Fibroblast of upper back skin (primary cell): ENCODE results near the gene CNGA2.

Experiments
- DNase-seq: peaks from one replicate; pipeline ENCODE4 v3.0.0-alpha.2; 2013

CNGA2 gene

DNA sequence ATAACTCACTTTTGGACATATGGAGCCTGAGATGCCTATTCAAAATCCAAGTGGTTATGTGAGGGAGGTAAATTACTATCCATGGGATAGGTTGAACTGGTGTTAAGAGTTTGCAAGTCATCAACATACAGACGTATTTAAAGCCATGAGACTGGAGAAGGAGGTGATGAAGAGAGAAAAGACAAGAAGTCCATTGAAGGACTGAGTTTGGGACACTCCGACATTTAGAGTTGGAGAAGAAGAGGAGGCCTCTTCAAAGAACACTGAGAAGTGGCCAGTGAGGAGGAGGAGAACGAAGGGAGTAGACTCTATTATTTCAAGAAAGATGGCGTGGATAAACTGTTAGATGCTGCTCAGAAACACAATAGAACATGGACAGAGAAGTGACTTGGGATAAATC is at the start of gene CNGA2:
CNGA2 (plus strand) TSS at position 301 of the 400 bp plus-strand sequence. CDS start 3,738 bp downstream, outside the sequence.
- DNase-seq: no peak

DNA sequence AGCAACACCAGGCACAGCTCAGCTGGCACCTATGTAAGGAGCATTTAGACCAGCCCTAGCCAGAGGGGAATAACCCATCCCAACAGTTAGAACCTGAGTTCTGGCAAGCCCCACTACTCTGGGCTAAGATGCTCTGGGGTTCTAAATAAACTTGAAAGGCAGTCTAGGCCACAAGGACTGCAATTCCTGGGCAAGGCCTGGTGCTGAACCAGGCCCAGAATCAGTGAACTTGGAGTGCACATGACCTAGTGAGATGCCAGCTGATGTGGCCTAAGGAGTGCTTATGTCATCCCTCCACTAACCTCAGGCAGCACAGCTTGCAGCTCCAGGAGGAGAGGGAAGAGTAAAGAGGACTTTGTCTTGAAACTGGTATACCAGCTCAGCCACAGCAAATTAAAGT is 46.9 kb upstream of the CNGA2 start:
- no peak for DNase-seq

DNA sequence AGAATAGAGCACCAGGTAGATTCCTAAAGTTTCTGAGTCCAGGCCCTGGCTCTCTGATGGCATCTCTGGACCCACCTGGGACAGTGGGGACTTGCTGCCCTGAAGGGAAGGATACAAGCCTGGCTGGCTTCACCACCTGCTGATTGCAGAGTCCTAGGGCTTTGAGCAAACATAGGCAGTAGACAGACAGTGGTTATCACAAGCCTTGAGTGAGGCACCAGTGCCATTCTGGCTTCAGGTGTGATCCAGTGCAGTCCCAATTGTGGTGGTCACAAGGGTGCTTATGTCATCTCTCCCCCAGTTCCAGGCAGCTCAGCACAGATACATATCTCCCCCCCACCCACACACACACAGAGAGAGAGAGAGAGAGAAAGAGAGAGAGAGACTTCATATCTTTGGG is 45.9 kb upstream of the CNGA2 start:
- DNase-seq: no peak

GRCh38 chrX:151692825-151693224 is 41.7 kb upstream of the CNGA2 start:
- no peak for DNase-seq

- DNase-seq: no peak
Measured at GRCh38 chrX:151694121-151694520, 40.4 kb upstream of the CNGA2 start.

- DNase-seq: no peak
Measured at GRCh38 chrX:151694661-151695582, 39.6 kb upstream of the CNGA2 start, which contains the start of gene PRRG3. PRRG3 (plus strand) TSS chrX:151695458; CDS start chrX:151698815, 3,357 bp downstream.

DNA sequence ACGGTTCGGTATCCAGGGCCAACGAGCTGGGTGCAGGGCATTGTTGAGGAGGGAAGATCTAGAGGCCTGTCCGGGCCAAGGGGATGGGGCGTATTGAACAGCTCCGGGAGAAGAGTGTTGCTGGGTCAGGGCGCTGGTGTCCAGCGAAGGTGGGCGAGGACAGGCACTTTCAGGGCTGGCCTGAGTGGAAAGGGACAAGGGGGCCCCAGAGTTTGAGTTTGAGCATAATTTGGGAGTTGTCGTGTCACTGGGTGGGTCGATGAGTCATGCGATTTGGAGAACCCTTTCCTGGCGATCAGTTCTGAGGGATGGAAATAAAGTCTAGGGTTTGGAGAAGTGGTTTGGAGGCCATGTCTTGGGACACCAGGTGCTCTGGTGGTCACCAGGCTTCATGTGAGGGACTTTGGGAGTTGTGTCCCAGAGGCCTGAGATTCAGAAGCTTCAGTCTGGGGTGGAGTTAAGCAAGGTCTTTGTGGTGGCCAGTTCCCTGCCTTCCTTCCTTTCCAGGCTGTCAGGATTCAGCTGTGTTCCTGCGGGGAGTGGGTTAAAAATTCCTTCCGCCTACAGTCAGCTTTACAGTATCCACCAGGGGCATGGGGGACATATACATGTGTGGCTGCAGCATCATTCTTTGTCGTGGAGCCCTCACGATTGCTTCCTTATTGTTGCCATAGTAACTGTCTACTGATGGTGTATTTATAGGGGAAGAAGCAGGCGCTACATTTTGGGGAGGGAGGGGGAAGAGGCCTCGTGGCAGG is 38.8 kb upstream of the CNGA2 start:
- DNase-seq: no peak

DNA sequence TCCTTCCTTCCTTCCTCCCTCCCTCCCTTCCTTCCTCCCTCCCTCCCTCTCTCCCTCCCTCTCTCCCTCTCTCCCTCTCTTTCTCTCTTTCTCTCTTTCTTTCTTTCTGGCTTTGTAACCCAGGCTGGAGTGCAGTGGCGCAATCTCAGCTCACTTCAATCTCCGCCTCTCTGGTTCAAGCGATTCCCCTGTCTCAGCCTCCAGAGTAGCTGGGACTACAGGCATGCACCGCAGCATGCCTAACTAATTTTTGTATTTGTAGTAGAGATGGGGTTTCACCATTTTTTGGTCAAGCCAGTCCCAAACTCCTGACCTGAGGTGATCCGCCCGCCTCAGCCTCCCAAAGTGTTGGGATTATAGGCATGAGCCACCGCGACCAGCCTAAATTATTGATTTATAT is 37.5 kb upstream of the CNGA2 start:
- DNase-seq: peak; percentile 5

GRCh38 chrX:151697522-151697921 is 37.0 kb upstream of the CNGA2 start:
- DNase-seq: peak; percentile 92

DNA sequence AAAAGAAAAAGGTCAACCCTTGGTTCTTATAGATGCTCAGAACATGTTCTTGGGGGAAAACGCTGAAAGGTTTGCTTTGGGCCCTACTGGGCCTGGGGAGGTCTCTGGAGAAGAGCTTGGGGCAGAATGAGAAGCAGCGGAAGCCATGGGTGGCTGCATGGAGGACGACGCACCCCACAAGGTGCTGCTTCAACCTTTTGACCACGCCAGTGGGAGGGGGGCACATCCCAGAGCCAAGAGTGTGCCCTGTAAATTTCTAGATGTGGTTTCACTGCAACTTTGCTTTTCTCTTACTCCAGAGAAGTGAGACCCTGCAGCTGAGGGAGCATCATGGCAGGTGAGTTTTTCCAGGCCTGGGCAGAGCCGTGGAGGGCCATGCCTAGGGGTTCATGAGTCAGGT is 36.1 kb upstream of the CNGA2 start:
- no peak for DNase-seq

- no peak for DNase-seq
Measured at GRCh38 chrX:151699746-151700145, 34.8 kb upstream of the CNGA2 start.

GRCh38 chrX:151700581-151700980 is 34.0 kb upstream of the CNGA2 start:
- no peak for DNase-seq

GRCh38 chrX:151701071-151701470 is 33.5 kb upstream of the CNGA2 start:
- DNase-seq: no peak

DNA sequence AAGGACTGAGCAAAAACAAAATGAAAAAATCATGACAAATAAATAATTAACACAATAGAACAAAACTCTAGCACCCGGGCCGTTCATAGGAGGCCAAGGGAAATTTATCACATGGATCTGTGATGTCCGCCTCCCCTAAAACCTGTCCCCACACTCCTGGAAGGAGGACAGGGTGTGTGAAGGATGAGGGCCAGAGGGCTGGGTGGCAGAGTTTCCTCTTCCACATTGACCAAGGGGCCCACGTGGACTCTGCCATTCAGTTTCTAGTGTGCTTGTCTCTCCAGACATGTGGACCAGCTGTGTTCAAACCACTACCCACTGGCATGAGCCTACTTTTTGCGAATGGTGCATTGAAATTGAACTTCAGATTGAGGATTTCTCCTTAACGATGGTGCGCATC is 33.0 kb upstream of the CNGA2 start:
- DNase-seq: no peak

DNA sequence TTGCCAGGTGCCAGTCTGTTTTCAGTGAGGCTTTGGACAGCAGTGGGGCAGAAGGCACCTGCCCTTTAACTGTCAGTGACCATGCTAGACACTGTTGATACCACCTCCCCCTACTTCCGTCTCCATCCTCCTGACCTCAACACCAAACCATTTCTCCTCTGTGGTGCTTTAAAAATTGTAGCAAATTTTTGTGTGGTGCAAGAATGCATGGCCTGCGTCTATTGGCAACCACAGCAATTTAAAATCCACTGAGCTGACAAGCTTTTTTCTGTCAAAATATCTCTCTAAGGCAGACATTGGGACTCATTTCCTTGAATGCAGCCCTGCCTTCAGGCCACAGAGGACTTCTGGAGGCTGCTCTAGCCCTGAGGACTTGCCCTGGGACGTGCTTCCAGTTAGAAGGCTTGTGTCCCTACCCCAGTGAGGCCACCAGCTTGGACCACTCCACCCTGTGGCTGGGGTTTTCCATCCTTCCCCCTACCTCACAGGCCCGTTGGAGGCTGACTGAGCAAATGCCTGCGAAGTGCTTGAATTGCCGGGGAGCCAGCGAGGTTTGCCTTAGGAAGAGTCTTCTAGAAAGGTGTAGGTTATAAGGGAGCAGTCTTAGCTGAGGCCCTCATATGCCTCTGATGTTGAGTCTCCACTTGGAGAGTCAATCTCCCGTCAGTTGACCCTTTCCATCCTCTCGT is 32.4 kb upstream of the CNGA2 start:
- peak; percentile 36 for DNase-seq

GRCh38 chrX:151702741-151703340 is 31.7 kb upstream of the CNGA2 start:
- DNase-seq: no peak

- peak; percentile 33 for DNase-seq
Measured at GRCh38 chrX:151703487-151703886, 31.1 kb upstream of the CNGA2 start.

GRCh38 chrX:151704041-151704663 is 30.4 kb upstream of the CNGA2 start:
- no peak for DNase-seq

DNA sequence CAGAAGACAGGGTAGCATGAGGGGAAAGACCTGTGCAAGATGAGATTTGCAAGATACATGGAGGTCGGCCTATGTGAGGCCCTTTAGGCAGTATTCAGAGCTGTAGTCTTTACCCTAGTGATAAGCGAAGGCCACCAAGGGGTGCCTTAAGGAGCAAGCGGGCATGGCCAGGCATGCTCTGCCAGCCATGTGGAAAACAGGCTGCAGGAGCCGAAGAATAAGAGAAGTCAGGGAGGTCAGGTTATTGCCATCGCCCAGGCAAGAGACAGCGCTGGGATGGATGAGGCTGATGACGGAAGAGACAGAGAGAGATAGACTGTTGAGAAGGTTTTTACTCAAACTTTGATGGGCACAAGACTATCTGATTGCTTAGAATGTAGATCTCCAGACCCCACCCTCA is 25.7 kb upstream of the CNGA2 start:
- no peak for DNase-seq

DNA sequence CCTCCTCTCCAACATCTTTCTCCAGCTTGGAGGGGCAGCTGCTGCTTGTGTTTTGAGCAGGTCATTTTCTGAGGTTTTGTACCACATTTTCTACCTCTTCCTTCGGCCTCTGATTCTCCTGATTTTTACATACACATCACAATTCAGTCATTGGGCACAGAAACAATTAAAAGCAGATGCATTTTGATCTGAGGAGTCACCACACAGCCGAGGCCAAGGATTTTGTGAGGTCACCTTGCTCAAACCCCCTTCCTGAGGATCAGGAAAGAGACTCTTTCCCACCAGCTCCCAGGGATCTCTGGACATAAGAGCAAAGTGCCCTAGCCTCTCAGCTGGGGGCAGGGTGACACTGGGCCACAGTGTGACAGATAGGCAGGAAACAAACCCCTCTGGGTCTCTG is 24.1 kb upstream of the CNGA2 start:
- peak; percentile 17 for DNase-seq

GRCh38 chrX:151711154-151711553 is 23.4 kb upstream of the CNGA2 start:
- DNase-seq: no peak

GRCh38 chrX:151711787-151712186 is 22.8 kb upstream of the CNGA2 start:
- DNase-seq: no peak
